A549 (cell line): ENCODE results near the gene CSF3R. TPM values are rescaled to one million over a fixed set of nuclear protein-coding genes. Genes with fewer than 3 reads are reported as not detected.

Experiments
- ATAC-seq, 2 experiments: fragments of 200-7000 bp in 1 of 2; fragments of >200 bp in 1 of 2; cut with Nextera tagmentation in 1 of 2; cut with Tn5 transposase in 1 of 2; 3 replicates each; pipeline versions ENCODE4 v1.8.0 to v1.9.1; 2018 to 2020; ENCODE audit warnings: mild to moderate bottlenecking in 1 of 2, moderate library complexity in 1 of 2
- CTCF ChIA-PET: fragments of 300-600 bp; sonication (Branson Sonifier 250); formaldehyde crosslinking; extraction: SDS; loops from one replicate; lab custom pipeline; 2021; ENCODE audit warnings: antibody characterized with exemption, inconsistent platforms; lab: Yijun Ruan, JAX
- POLR2A ChIA-PET: fragments of 350-600 bp; formaldehyde crosslinking; extraction: SDS; loops from one replicate; lab custom pipeline; 2021; ENCODE audit warnings: antibody characterized with exemption, inconsistent platforms; lab: Yijun Ruan, JAX
- DNase-seq, 2 experiments: peaks; one replicate each; pipeline versions ENCODE4 v3.0.0 to v3.0.0-alpha.2; 2011 to 2016; ENCODE audit warnings: low read depth in 1 of 2, low spot score in 1 of 2
- FAIRE-seq: peaks from 2 replicates; lab custom pipeline; 2011; peaks lifted over from hg19 to GRCh38; lab: Jason Lieb, UNC
- H3K27ac ChIP-seq, 2 experiments: fragments of >200 bp; sonication (Bioruptor Twin); formaldehyde crosslinking; 3 replicates each; pipeline ENCODE4 v1.5.1; 2016 to 2017
- H3K4me1 ChIP-seq: fragments of >200 bp; sonication (Bioruptor Twin); formaldehyde crosslinking; 3 replicates; pipeline ENCODE4 v1.6.1; 2016
- H3K4me2 ChIP-seq: fragments of >200 bp; sonication (Bioruptor Twin); formaldehyde crosslinking; 3 replicates; pipeline ENCODE4 v1.6.1; 2016
- H3K4me3 ChIP-seq: fragments of >200 bp; sonication (Bioruptor Twin); formaldehyde crosslinking; 3 replicates; pipeline ENCODE4 v1.5.1; 2016
- H3K9me3 ChIP-seq: fragments of >200 bp; sonication (Bioruptor Twin); formaldehyde crosslinking; 3 replicates; pipeline ENCODE4 v1.6.1; 2016
- BHLHE40 ChIP-seq: IDR thresholded peaks from 2 replicates; pipeline ENCODE4 v1.6.1; 2012; ENCODE audit warnings: low read depth, low read length, inconsistent platforms
- CBX2 ChIP-seq: fragments of 200-600 bp; sonication (generic); IDR thresholded peaks from 2 replicates; pipeline ENCODE4 v1.6.1; 2016; ENCODE audit warnings: low read depth, mild to moderate bottlenecking, borderline replicate concordance
- CBX8 ChIP-seq: fragments of 200-600 bp; sonication (generic); IDR thresholded peaks from 2 replicates; pipeline ENCODE4 v1.6.1; 2016
- CEBPB ChIP-seq, 2 experiments: fragments of >200 bp in 1 of 2; sonication (Bioruptor Twin) in 1 of 2; formaldehyde crosslinking in 1 of 2; IDR thresholded peaks; 2 replicates each; pipeline ENCODE4 v1.6.1; 2012 to 2016
- GATA3 ChIP-seq: IDR thresholded peaks from 2 replicates; pipeline ENCODE4 v1.6.1; 2012; ENCODE audit warnings: borderline replicate concordance
- HDAC2 ChIP-seq: fragments of 200-600 bp; sonication (generic); IDR thresholded peaks from 2 replicates; pipeline ENCODE4 v1.6.1; 2016
- HOXB13 ChIP-seq: fragments of 250-450 bp; sonication (Bioruptor Pico); IDR thresholded peaks from 2 replicates; pipeline ENCODE4 v1.5.0; 2020; ENCODE audit warnings: low read depth, mild to moderate bottlenecking, moderate library complexity
- HOXB5 ChIP-seq: fragments of 250-450 bp; sonication (Bioruptor Pico); IDR thresholded peaks from 2 replicates; pipeline ENCODE4 v1.5.0; 2020; ENCODE audit warnings: mild to moderate bottlenecking, moderate library complexity
- KDM1A ChIP-seq: fragments of 200-600 bp; sonication (generic); IDR thresholded peaks from 2 replicates; pipeline ENCODE4 v1.6.1; 2016; ENCODE audit warnings: low read depth, mild to moderate bottlenecking
- MAFK ChIP-seq: fragments of 450-650 bp; IDR thresholded peaks from 2 replicates; pipeline ENCODE4 v1.6.1; 2014; ENCODE audit not compliant: partially characterized antibody
- MAZ ChIP-seq: fragments of 150-350 bp; IDR thresholded peaks from 2 replicates; pipeline ENCODE4 v1.6.1; 2014; ENCODE audit warnings: antibody characterized with exemption, low read depth, low read length, borderline replicate concordance
- PHF8 ChIP-seq: fragments of 200-600 bp; sonication (generic); IDR thresholded peaks from 2 replicates; pipeline ENCODE4 v1.6.1; 2016; ENCODE audit warnings: low read depth, mild to moderate bottlenecking, antibody characterized with exemption, moderate library complexity, borderline replicate concordance
- RAD21 ChIP-seq, 2 experiments: fragments of >200 bp in 1 of 2; sonication (Bioruptor Twin) in 1 of 2; formaldehyde crosslinking in 1 of 2; IDR thresholded peaks in 1 of 2; conservative IDR thresholded peaks in 1 of 2; 2 replicates in 1 of 2; 3 replicates in 1 of 2; pipeline ENCODE4 v1.6.1; 2012 to 2018; ENCODE audit warnings: inconsistent platforms in 1 of 2
- RCOR1 ChIP-seq: fragments of 150-350 bp; IDR thresholded peaks from 2 replicates; pipeline ENCODE4 v1.6.1; 2014; ENCODE audit warnings: antibody characterized with exemption, low read length, low read depth
- RNF2 ChIP-seq: fragments of 200-600 bp; sonication (generic); IDR thresholded peaks from 2 replicates; pipeline ENCODE4 v1.6.1; 2016; ENCODE audit warnings: low read depth, mild to moderate bottlenecking, antibody characterized with exemption, moderate library complexity, borderline replicate concordance
- ZNF302 ChIP-seq: fragments of 250-450 bp; sonication (Bioruptor Pico); IDR thresholded peaks from 2 replicates; pipeline ENCODE4 v1.9.0; 2021; ENCODE audit warnings: inconsistent platforms, mild to moderate bottlenecking, moderate library complexity
- ZSCAN20 ChIP-seq: fragments of 250-450 bp; sonication (Bioruptor Pico); IDR thresholded peaks from 2 replicates; pipeline ENCODE4 v1.8.0; 2022; ENCODE audit warnings: mild to moderate bottlenecking, moderate library complexity
- WGBS: methylation state at CpG from one replicate; pipeline ENCODE4 v1.1.6; 2017; ENCODE audit errors: missing lambda C conversion rate; 5-methylcytosine and 5-hydroxymethylcytosine counted together
- polyA plus RNA-seq, 4 experiments: library from polyadenylated mRNA; depleted of rRNA in 3 of 4; stranded (reverse); fragments of >200 nt; fragmentation: RNase III in 1 of 4; extraction: RNeasy Plus Mini Kit Qiagen cat#74134 plus additional on column Dnase treatment in 1 of 4; gene quantifications; 2 replicates in 3 of 4; 3 replicates in 1 of 4; pipeline ENCODE4 v1.2.3, GENCODE V29; 2011 to 2017
- TF ChIP-seq, protein P1 (sequence below): fragments of 200-600 bp; sonication (generic); IDR thresholded peaks from 2 replicates; pipeline ENCODE4 v1.6.1; 2016; ENCODE audit warnings: antibody characterized with exemption, mild to moderate bottlenecking, moderate library complexity
- TF ChIP-seq, protein P2 (sequence below): IDR thresholded peaks from 2 replicates; pipeline ENCODE4 v1.6.1; 2012
- TF ChIP-seq, protein P3 (sequence below): fragments of >200 bp; sonication (Bioruptor Twin); formaldehyde crosslinking; IDR thresholded peaks from 3 replicates; pipeline ENCODE4 v1.6.1; 2016

The CSF3R gene
- polyA plus RNA-seq, 2 of the 4 experiments (the other 2 are of a cell fraction), result not detected

DNA sequence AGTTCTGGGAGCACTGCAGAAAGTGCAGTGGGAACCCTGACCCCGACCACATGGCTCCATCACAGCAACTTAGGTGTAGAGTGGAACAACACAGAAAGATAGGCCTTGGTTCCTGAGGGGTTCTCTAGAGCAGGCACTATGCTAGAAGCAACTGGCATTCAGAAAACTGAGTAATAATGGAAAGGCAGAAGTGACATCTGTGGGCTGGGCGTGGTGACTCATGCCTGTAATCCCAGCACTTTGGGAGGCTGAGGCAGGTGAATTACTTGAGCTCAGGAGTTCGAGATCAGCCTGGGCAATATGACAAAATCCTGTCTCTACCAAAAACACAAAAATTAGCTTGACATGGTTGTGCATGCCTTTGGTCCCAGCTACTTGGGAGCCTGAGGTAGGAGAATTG lies 23.8 kb downstream of the CSF3R start:
- FAIRE-seq (no peak), DNase-seq (no peak), ATAC-seq (no peak)
- Histone ChIP-seq H3K4me3 (no peak overlapping the region), H3K4me2 (no peak overlapping the region), H3K27ac (no peak overlapping the region), H3K4me1 (peaks cover 7% of the 10 kb centered on the region; the same call in 1 of the 3 replicates), H3K9me3 (no peaks in the 10 kb centered on the region)
- WGBS, result 83% methylated on average over 3 of the region's 3 CpGs
- ChIA-PET POLR2A (interaction anchor here (0.6 kb wide), 1 partner anchor 274 kb away, joined by 3 read pairs; no protein-coding TSS in a partner anchor), CTCF (no interaction called here)
- TF ChIP-seq HOXB13 (CRISPR knock-in tag) (no peak), ZNF302 (CRISPR knock-in tag) (no peak), BHLHE40 (no peak), MAZ (no peak), CEBPB (IDR thresholded peaks at IDR 0.05) (no peak), KDM1A (no peak), RAD21 (conservative IDR thresholded peaks at IDR 0.05 in 1 of 2, IDR thresholded peaks at IDR 0.05 in 1 of 2) (no peak), CBX8 (no peak), ZSCAN20 (no peak), HDAC2 (no peak), HOXB5 (CRISPR knock-in tag) (no peak), MAFK (no peak), RNF2 (no peak)
- TF ChIP-seq, protein P1, sequence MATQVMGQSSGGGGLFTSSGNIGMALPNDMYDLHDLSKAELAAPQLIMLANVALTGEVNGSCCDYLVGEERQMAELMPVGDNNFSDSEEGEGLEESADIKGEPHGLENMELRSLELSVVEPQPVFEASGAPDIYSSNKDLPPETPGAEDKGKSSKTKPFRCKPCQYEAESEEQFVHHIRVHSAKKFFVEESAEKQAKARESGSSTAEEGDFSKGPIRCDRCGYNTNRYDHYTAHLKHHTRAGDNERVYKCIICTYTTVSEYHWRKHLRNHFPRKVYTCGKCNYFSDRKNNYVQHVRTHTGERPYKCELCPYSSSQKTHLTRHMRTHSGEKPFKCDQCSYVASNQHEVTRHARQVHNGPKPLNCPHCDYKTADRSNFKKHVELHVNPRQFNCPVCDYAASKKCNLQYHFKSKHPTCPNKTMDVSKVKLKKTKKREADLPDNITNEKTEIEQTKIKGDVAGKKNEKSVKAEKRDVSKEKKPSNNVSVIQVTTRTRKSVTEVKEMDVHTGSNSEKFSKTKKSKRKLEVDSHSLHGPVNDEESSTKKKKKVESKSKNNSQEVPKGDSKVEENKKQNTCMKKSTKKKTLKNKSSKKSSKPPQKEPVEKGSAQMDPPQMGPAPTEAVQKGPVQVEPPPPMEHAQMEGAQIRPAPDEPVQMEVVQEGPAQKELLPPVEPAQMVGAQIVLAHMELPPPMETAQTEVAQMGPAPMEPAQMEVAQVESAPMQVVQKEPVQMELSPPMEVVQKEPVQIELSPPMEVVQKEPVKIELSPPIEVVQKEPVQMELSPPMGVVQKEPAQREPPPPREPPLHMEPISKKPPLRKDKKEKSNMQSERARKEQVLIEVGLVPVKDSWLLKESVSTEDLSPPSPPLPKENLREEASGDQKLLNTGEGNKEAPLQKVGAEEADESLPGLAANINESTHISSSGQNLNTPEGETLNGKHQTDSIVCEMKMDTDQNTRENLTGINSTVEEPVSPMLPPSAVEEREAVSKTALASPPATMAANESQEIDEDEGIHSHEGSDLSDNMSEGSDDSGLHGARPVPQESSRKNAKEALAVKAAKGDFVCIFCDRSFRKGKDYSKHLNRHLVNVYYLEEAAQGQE, result no peak
- TF ChIP-seq, protein P2, sequence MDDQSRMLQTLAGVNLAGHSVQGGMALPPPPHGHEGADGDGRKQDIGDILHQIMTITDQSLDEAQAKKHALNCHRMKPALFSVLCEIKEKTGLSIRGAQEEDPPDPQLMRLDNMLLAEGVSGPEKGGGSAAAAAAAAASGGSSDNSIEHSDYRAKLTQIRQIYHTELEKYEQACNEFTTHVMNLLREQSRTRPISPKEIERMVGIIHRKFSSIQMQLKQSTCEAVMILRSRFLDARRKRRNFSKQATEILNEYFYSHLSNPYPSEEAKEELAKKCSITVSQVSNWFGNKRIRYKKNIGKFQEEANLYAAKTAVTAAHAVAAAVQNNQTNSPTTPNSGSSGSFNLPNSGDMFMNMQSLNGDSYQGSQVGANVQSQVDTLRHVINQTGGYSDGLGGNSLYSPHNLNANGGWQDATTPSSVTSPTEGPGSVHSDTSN, result no peak
- TF ChIP-seq, all 56 proteins: peak for 0

DNA sequence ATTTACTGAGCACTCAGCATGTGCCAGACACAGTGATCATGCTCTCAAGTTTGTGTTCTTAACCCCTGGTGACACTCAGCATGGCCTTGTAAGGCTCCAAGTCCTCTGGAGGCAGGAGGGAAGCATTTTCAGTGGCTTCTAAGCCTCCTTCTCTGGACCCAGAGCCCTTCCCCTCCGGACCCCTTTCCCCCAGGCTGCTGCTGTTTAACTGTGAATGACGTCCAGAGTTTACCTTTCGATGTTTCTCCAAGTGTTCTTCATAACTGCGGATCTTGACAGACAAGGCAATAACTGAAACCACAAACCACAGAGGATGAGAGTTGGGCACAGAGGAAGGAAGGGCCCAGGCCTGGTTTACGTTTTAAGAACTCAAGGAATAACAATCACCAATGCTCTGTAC lies 25.0 kb downstream of the CSF3R start:
- POLR2A ChIA-PET, result no interaction called here
- DNase-seq, result no peak
- Histone ChIP-seq H3K27ac (no peak overlapping the region), H3K9me3 (no peaks in the 10 kb centered on the region), H3K4me2 (no peak overlapping the region), H3K4me3 (no peak overlapping the region), H3K4me1 (peaks cover 5% of the 10 kb centered on the region; the same call in 1 of the 3 replicates)
- no peak for ATAC-seq
- TF ChIP-seq GATA3 (no peak), KDM1A (no peak), RCOR1 (no peak), CBX2 (no peak), PHF8 (no peak)
- TF ChIP-seq, protein P3, sequence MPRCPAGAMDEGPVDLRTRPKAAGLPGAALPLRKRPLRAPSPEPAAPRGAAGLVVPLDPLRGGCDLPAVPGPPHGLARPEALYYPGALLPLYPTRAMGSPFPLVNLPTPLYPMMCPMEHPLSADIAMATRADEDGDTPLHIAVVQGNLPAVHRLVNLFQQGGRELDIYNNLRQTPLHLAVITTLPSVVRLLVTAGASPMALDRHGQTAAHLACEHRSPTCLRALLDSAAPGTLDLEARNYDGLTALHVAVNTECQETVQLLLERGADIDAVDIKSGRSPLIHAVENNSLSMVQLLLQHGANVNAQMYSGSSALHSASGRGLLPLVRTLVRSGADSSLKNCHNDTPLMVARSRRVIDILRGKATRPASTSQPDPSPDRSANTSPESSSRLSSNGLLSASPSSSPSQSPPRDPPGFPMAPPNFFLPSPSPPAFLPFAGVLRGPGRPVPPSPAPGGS, result no peak
- CTCF ChIA-PET, result no interaction called here
- WGBS, result 89% methylated on average over 5 of the region's 5 CpGs
- no peak for FAIRE-seq
